Hindlimb muscle (tissue), 1 donor: Measurements from ENCODE around the gene LEMD1. TPM values are rescaled to one million over a fixed set of nuclear protein-coding genes. Genes with fewer than 3 reads are reported as not detected.
"Not testable (repeated sequence)": the region's sequence is repeated elsewhere in the genome, so short reads cannot be mapped to it uniquely, and the experiment has no call there.

Experiments used
- DNase-seq: peaks from one replicate; pipeline ENCODE4 v3.0.0-alpha.2; 2013
- polyA plus RNA-seq: library from polyadenylated mRNA; unstranded; fragments of 120-200 nt; gene quantifications from one replicate; pipeline ENCODE4 v1.2.1, GENCODE V29; 2013; ENCODE audit not compliant: insufficient read length

LEMD1 gene
- polyA plus RNA-seq, 1 donor = not detected

DNA sequence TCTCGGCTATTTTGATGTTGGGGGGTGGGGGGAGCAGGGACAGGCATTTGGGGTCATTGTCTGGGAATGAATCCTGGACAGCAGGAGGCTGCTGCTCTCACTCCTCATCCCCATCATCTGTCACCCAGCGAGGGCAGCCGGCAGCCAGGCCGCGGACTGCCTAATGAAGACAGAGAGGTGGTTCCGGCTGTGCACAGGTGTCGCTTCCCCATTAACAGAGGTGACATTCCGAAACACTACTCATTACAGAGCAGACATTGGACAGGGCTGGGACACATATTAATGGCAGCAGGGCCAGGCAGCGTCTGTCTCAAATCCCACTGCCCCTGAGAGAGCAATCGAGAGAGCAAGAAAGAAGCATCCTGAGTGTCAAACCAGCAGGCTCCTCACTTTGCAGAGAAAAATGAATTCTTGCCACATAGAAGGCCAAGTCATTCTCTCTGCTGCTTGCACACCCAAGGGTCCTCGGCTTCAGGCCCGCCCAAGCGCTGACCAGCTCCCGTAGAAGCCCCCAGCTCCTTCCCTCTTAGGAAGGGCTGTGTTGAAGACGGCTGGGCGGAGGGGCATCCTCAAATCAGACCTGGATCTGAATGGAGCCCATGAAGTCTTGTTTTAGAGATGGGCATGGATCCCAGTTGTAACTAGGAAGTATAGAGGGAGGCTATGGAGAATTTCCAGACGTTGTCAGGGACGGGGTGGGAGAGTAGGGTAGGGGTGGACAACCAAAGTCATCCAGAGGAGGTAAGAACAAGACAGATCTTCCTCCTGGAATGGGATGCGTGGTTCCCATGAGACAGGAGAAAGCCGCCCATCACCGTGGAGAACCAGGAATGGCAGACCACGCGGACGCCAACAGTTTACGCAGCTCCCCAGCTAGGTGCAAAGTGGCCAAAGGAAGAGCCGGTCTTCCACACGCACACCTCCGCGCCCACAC lies 8.2 kb upstream of the LEMD1 start:
- DNase-seq = no peak

GRCh38 chr1:205424901-205425600 lies 3.2 kb upstream of the LEMD1 start:
- DNase-seq = no peak

GRCh38 chr1:205423814-205424399 lies 2.1 kb upstream of the LEMD1 start:
- no peak for DNase-seq

- DNase-seq = no peak
These were observed 1.3 kb upstream of the LEMD1 start for GRCh38 chr1:205422993-205423642.

DNA sequence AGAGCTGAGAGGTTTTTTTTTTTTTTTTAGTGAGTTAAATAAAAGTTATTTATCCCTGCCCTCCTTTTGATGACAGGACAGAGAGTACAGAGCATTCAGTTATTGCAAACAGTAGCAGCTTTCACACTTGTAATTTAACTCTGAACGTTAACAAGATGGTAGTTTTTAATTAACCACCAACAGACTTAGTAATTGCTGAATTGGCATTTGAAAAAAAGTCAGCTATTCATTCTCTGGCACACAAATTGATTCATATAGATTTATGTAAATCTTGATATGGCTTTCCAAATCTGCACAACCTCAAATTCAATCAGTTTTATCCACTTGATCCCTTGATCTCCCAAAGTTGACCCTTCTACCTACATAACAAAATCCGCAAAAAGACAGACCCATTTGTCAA lies 918 bp downstream of the LEMD1 start:
- DNase-seq = no peak

- no peak for DNase-seq
These were observed 3.8 kb downstream of the LEMD1 start for GRCh38 chr1:205417870-205418635.

GRCh38 chr1:205416322-205416721 lies 5.5 kb downstream of the LEMD1 start:
- DNase-seq = no peak

DNA sequence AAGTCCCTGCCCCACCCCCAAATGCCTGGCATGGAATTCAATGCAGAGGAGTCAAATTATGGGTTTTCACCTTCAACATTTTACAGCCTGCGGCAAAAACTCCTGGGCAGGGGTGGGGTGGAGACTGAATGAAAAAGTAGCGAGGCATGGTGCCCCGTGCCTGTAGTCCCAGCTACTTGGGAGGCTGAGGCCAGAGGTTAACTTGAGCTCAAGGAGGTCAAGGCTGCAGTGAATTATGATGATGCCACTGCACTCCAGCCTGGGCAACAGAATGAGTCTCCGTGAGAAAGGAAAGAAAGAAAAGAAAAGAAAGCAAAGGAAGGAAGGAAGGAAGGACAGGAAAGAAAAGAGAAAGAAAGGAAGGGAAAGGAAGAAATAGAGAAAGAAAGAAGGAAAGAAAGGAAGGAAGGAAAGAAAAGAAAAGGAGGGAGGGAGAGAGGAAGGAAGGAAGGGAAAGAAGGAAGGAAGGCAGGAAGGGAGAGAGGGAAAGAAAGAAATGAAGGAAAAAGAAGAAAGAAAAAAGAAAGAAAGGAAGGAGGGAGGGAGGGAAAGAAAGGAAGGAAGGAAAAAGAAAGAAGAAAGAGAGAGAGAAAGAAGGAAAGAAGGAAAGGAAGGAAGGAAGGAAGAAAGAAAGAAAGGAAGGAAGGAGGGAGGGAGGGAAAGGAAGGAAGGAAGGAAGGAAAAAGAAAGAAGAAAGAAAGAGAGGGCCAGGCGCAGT lies 11.1 kb downstream of the LEMD1 start:
- no peak for DNase-seq

DNA sequence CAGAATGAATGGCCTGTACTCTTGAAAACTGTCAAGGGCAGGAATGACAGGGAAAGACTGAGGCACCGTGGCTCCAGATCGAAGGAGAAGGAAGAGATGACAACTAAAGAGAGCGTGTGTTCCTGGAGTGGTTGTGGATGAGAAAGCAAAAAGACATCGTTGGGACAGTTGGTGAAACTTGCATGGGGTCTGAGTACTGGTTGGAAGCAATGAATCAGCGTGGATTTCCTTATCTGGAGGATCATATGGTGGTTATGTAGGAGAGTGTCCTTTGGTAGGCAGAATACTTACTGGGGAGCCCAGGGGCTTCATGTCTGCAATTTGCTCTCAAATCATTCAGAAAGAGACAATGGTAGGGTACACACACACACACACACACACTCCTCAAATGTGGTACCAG lies 13.9 kb downstream of the LEMD1 start:
- no peak for DNase-seq

DNA sequence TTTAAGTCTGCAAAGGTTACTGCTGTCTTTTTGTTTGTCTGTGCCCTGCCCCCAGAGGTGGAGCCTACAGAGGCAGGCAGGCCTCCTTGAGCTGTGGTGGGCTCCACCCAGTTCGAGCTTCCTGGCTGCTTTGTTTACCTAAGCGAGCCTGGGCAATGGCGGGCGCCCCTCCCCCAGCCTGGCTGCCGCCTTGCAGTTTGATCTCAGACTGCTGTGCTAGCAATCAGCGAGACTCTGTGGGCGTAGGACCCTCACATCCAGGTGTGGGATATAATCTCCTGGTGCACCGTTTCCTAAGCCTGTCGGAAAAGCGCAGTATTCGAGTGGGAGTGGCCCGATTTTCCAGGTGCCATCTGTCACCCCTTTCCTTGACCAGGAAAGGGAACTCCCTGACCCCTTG lies 15.6 kb downstream of the LEMD1 start:
- DNase-seq = not testable (repeated sequence)

DNA sequence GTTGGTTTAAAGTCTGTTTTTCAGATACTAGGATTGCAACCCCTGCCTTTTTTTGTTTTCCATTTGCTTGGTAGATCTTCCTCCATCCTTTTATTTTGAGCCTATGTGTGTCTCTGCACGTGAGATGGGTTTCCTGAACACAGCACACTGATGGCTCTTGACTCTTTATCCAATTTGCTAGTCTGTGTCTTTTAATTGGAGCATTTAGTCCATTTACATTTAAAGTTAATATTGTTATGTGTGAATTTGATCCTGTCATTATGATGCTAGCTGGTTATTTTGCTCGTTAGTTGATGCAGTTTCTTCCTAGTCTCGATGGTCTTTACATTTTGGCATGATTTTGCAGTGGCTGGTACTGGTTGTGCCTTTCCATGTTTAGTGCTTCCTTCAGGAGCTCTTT lies 17.4 kb downstream of the LEMD1 start:
- DNase-seq = not testable (repeated sequence)

DNA sequence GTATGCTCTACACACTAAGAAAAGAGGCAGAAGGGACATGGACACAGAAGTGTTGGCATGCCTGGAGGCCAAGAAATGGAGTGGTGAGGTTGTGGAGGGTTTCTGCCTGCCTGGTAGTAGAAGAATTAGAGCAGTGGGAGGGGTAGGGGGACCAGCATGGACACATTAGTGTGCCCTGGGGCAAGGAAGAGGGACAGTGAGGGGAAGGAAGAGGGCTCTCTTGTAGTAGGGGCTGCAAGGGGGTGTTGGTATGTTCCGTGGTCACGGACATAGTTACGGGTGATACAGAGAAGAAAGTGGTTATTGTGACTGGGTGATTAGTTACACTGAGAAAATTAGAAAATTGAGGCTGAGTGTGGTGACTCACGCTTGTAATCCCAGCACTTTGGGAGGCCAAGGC lies 23.3 kb downstream of the LEMD1 start:
- no peak for DNase-seq

DNA sequence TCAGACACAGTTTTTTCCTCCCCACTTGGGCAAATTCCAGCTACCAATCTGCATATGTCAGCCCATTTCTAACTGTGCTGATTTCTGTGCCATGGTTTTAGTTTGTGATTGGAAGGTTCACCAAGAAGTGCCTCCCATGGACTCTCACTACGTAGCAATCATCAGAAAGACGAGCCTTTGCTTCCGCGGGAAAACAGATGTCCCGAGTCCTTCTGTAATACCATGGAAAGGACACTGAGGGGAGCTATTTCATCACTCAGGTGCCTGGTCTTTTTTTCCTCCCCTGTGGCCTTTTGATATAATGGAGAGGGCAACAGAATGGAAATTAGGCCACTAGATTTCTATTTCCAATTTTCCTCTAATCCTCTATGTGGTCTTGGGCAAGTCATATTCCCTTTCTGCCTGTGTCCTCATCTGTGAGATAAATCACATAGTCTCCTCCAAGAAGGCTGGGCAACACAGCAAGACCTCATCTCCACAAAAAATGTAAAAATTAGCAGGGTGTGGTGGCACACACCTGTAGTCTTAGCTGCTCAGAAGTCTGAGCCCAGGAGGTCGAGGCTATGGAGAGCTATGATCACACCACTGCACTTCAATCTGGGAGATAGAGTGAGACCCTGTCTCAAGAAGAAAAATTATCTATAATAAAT lies 24.8 kb downstream of the LEMD1 start:
- no peak for DNase-seq

DNA sequence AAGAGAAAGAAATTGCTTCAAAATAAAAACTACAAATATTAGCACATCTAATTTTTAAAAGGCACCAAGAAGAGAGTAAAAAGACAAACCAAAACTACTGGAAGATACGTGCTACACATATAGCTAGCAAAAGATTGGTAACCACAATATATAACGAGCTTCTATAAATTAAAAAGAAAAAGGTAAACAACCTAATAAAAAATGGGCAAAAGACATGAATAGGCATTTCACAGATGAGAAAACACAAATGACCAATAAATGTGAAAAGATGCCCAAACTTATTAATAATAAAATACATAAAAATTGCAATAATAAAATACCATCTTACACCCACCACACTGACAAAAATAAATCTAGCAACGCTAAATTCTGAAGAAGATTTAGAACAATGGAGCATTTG lies 26.2 kb downstream of the LEMD1 start:
- no peak for DNase-seq

DNA sequence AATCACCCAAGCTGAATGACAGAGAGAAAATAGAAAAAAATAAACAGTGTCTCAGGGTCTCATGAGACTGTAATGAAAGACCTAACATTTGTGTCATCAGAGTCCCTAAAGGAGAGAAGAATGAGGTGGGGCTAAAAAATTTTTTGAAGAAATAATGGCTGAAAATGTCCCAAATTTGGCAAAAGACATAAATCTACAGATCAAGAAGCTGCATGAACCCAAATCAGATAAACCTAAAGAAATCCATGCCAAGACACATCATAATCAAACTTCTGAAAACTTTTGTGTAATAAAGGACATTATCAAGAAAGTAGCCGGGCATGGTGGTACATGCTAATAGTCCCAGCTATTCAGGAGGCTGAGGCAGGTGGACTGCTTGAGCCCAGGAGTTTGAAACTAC lies 29.2 kb downstream of the LEMD1 start:
- no peak for DNase-seq

DNA sequence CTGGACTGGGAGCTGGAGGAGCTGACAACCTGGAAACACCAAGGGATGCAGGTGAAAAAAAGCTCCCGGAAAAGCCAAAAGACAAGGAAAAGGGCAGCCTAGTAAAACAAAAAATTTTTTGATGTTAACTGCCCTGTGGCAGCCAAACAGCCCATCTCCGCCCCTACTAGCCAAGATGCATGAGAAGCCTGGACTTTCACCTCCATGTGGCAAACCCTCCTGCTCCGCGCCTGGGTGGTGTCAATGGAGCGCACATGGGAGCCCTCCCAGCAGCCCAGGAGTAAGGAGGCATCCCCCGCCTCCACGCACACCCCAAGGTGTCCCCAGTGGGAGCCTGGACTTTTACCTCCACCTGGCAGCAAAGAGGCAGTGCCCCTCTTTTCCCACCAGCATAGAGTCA lies 30.5 kb downstream of the LEMD1 start:
- DNase-seq = no peak

- DNase-seq = no peak
These were observed 34.0 kb downstream of the LEMD1 start for GRCh38 chr1:205387845-205388244.

- DNase-seq = not testable (repeated sequence)
These were observed 38.9 kb downstream of the LEMD1 start for GRCh38 chr1:205382990-205383389.

DNA sequence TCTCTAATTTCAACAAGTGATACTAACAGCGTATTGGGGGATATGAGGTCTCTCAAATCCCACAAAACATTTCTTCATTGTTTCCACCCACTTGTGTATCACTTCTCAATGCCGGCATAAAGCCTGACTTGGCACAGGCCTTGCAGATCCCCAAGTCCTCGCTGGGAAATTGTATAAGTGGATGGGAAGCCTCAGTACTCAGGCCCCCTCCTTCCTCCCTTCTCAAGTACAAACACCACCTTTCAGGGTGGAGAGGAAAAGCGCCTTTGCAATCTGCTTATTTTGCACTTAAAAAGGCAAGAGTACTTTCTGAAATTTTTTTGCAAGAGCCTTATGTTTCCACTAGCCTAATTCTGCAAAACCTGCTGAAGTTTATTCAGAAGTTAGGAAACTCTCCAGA lies 39.3 kb downstream of the LEMD1 start:
- DNase-seq = no peak

DNA sequence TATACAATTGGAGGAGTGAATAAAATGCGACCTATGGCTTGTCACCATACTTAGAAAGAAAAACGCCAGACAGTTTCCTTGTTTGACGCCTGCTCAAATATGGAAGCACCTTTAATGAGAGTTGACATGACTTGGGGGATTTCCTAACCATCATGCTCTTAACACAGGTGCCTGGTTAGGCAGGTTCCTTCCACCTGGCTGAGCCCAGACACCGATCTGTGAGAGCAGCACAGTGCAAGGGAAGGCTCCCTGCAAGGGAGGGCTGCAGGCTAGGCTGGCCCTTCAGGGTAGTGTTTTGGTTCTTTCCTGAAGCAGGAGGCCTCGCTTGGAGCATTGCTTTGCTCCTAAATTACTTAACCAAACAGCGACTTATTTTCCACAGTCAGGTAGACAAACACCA lies 40.6 kb downstream of the LEMD1 start:
- no peak for DNase-seq

GRCh38 chr1:205380882-205381281 lies 41.0 kb downstream of the LEMD1 start:
- DNase-seq = no peak
